Mucosa of descending colon (tissue), 3 donors: ENCODE results near the gene GPC4. TPM values are rescaled to one million over a fixed set of nuclear protein-coding genes. Genes with fewer than 3 reads are reported as not detected.

ENCODE experiments used
- ATAC-seq: fragments of 200-7000 bp; cut with Tn5 transposase; one replicate; pipeline ENCODE4 v1.9.1; 2020; ENCODE audit warnings: mild to moderate bottlenecking, moderate library complexity
- DNase-seq, 3 donors: peaks; one replicate each; pipeline ENCODE4 v3.0.0-alpha.2; 2020
- H3K36me3 ChIP-seq: fragments of 200-600 bp; one replicate; pipeline ENCODE4 v1.8.0; 2021; ENCODE audit warnings: low read depth, mild to moderate bottlenecking
- H3K4me1 ChIP-seq: fragments of 200-600 bp; one replicate; pipeline ENCODE4 v1.8.0; 2021; ENCODE audit warnings: low read depth, mild to moderate bottlenecking
- H3K4me3 ChIP-seq: fragments of 200-600 bp; one replicate; pipeline ENCODE4 v1.8.0; 2021; ENCODE audit warnings: mild to moderate bottlenecking
- H3K9me3 ChIP-seq: fragments of 200-600 bp; one replicate; pipeline ENCODE4 v1.8.0; 2021; ENCODE audit warnings: mild to moderate bottlenecking
- CTCF ChIP-seq: fragments of 200-600 bp; IDR thresholded peaks from one replicate; pipeline ENCODE4 v1.8.0; 2022; ENCODE audit warnings: antibody characterized with exemption, mild to moderate bottlenecking
- intact Hi-C, 2 donors: fragments of 100-400 bp; cut with DNase I in 1 of 2; cut with micrococcal nuclease in 1 of 2; formaldehyde crosslinking; loops; one replicate each; pipeline versions ENCODE4 v1.11.0 to v1.11.1; 2022; cut with DNase I, micrococcal nuclease
- total RNA-seq, 3 donors: library from RNA; stranded (reverse); fragmentation: NEBNext Ultra II Directional in 2 of 3; extraction: Animal tissue kit (Norgen Biotek cat#: 25700) in 2 of 3; gene quantifications; one replicate each; pipeline versions ENCODE4 v1.2.1 to v1.2.4, GENCODE V29; 2021 to 2023
- donor health status: DM: no; HTN: no; CAD: no; lungs with moderate emphysema.
- donor health status: DM: no; HTN: no; CAD: no.
- donor health status: DM: no; HTN: yes; CAD: no.

Gene GPC4
- total RNA-seq, 3 donors from 2014 or later = 12.7 to 33.5 (median 18.4) TPM

- TF ChIP-seq CTCF = no peak
- no peak for ATAC-seq
- no peaks in the 10 kb centered on the region for H3K4me1 ChIP-seq
- no peak overlapping the region for H3K4me3 ChIP-seq
- H3K9me3 ChIP-seq = no peaks in the 10 kb centered on the region
- peak in 1 of 3 donors; percentile 6 for DNase-seq
- intact Hi-C loops = no loop called here
- no peaks in the 10 kb centered on the region for H3K36me3 ChIP-seq
Measured at GRCh38 chrX:133350751-133351150, 64.5 kb downstream of the GPC4 start.

- intact Hi-C loops = no loop called here
- Histone ChIP-seq H3K4me1 (no peaks in the 10 kb centered on the region), H3K4me3 (no peak overlapping the region), H3K9me3 (no peaks in the 10 kb centered on the region), H3K36me3 (no peaks in the 10 kb centered on the region)
- no peak for TF ChIP-seq CTCF
- DNase-seq = no peak
- ATAC-seq = no peak
Measured at GRCh38 chrX:133346026-133346425, 69.3 kb downstream of the GPC4 start.

- intact Hi-C loops = loop anchor here in 1 of 2 donors (10.0 kb wide), 1 partner anchor 75 kb away; the partner anchor contains the start of gene GPC4
- no peak for DNase-seq
- Histone ChIP-seq H3K36me3 (no peaks in the 10 kb centered on the region), H3K9me3 (no peaks in the 10 kb centered on the region), H3K4me1 (no peaks in the 10 kb centered on the region), H3K4me3 (no peak overlapping the region)
- TF ChIP-seq CTCF = no peak
- no peak for ATAC-seq
Measured at GRCh38 chrX:133339566-133339965, 75.7 kb downstream of the GPC4 start.

GRCh38 chrX:133337250-133337649 lies 78.0 kb downstream of the GPC4 start:
- no peaks in the 10 kb centered on the region for H3K9me3 ChIP-seq

GRCh38 chrX:133335027-133335426 lies 80.3 kb downstream of the GPC4 start:
- ATAC-seq (peak; percentile 58), DNase-seq (peak in 1 of 3 donors; percentile 68)
- no peaks in the 10 kb centered on the region for H3K36me3 ChIP-seq
- H3K9me3 ChIP-seq = no peaks in the 10 kb centered on the region
- H3K4me1 ChIP-seq = no peaks in the 10 kb centered on the region
- no peak for TF ChIP-seq CTCF
- H3K4me3 ChIP-seq = no peak overlapping the region
- intact Hi-C loops = loop anchor here in 1 of 2 donors (10.0 kb wide), 1 partner anchor 80 kb away; the partner anchor contains the start of gene GPC4

More at GRCh38 chrX:133337250-133337649, 78.0 kb downstream of the GPC4 start:
- H3K36me3 ChIP-seq = no peaks in the 10 kb centered on the region
- H3K4me1 ChIP-seq = no peaks in the 10 kb centered on the region
- no peak for TF ChIP-seq CTCF
- no peak overlapping the region for H3K4me3 ChIP-seq
- DNase-seq = peak in 1 of 3 donors; percentile 81
- intact Hi-C loops = loop anchor here in 1 of 2 donors (10.0 kb wide), 1 partner anchor 78 kb away; the partner anchor contains the start of gene GPC4
- peak; percentile 40 for ATAC-seq
